Mucosa of descending colon (tissue), 3 donors: ENCODE measurements around the gene MTURN. TPM values are rescaled to one million over a fixed set of nuclear protein-coding genes. Genes with fewer than 3 reads are reported as not detected.

Experiments used
- ATAC-seq: fragments of 200-7000 bp; cut with Tn5 transposase; one replicate; pipeline ENCODE4 v1.9.1; 2020; ENCODE audit warnings: mild to moderate bottlenecking, moderate library complexity
- DNase-seq, 3 donors: peaks; one replicate each; pipeline ENCODE4 v3.0.0-alpha.2; 2020
- H3K36me3 ChIP-seq: fragments of 200-600 bp; one replicate; pipeline ENCODE4 v1.8.0; 2021; ENCODE audit warnings: low read depth, mild to moderate bottlenecking
- H3K4me1 ChIP-seq: fragments of 200-600 bp; one replicate; pipeline ENCODE4 v1.8.0; 2021; ENCODE audit warnings: low read depth, mild to moderate bottlenecking
- H3K4me3 ChIP-seq: fragments of 200-600 bp; one replicate; pipeline ENCODE4 v1.8.0; 2021; ENCODE audit warnings: mild to moderate bottlenecking
- H3K9me3 ChIP-seq: fragments of 200-600 bp; one replicate; pipeline ENCODE4 v1.8.0; 2021; ENCODE audit warnings: mild to moderate bottlenecking
- intact Hi-C, 2 donors: fragments of 100-400 bp; cut with DNase I in 1 of 2; cut with micrococcal nuclease in 1 of 2; formaldehyde crosslinking; loops; one replicate each; pipeline versions ENCODE4 v1.11.0 to v1.11.1; 2022; cut with DNase I, micrococcal nuclease
- total RNA-seq, 3 donors: library from RNA; stranded (reverse); fragmentation: NEBNext Ultra II Directional in 2 of 3; extraction: Animal tissue kit (Norgen Biotek cat#: 25700) in 2 of 3; gene quantifications; one replicate each; pipeline versions ENCODE4 v1.2.1 to v1.2.4, GENCODE V29; 2021 to 2023
- TF ChIP-seq, protein P1 (sequence below): fragments of 200-600 bp; IDR thresholded peaks from one replicate; pipeline ENCODE4 v1.8.0; 2022; ENCODE audit warnings: antibody characterized with exemption, mild to moderate bottlenecking
- donor health status: DM: no; HTN: no; CAD: no; lungs with moderate emphysema.
- donor health status: DM: no; HTN: no; CAD: no.
- donor health status: DM: no; HTN: yes; CAD: no.

The MTURN gene
- total RNA-seq, 3 donors from 2014 or later, result 7.2 to 62.0 (median 9.7) TPM

DNA sequence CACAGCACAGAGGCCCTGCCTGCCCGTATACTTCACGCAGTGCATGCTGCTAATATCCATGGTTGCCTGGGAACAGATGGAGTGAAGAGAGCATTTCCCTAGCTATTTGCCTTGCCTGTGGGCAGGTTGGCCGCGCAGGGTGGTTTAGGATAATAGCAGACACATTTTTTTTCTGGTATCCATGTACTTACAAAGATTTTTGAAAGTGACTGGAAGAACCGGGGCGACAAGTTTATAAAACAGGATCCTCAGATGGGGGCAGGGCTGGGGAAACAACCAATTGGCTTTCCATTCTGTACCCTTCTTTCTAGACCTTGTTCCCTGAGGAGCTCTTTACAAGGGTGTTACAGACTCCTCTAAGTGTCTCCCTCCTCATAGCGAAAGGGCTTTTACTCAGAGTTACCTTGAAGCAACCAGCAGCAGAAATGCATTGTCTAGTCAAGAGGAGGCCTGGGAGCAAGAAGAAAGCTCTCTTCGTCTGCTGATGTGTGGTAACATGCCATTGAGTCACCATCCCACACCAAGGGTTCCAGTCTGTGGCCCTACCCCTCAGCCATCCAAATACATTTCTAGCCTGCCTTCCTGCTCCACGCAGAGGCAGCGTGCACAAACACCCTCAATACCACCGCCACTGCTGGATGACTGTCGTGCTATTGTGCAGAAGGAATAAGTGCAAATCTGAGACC lies 31.5 kb downstream of the MTURN start:
- Histone ChIP-seq H3K4me1 (peaks cover 14% of the 10 kb centered on the region), H3K4me3 (no peak overlapping the region), H3K9me3 (no peaks in the 10 kb centered on the region), H3K36me3 (no peaks in the 10 kb centered on the region)
- DNase-seq (peak in 1 of 3 donors; percentile 68), ATAC-seq (peak; percentile 46)
- TF ChIP-seq, protein P1, sequence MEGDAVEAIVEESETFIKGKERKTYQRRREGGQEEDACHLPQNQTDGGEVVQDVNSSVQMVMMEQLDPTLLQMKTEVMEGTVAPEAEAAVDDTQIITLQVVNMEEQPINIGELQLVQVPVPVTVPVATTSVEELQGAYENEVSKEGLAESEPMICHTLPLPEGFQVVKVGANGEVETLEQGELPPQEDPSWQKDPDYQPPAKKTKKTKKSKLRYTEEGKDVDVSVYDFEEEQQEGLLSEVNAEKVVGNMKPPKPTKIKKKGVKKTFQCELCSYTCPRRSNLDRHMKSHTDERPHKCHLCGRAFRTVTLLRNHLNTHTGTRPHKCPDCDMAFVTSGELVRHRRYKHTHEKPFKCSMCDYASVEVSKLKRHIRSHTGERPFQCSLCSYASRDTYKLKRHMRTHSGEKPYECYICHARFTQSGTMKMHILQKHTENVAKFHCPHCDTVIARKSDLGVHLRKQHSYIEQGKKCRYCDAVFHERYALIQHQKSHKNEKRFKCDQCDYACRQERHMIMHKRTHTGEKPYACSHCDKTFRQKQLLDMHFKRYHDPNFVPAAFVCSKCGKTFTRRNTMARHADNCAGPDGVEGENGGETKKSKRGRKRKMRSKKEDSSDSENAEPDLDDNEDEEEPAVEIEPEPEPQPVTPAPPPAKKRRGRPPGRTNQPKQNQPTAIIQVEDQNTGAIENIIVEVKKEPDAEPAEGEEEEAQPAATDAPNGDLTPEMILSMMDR, result no peak
- intact Hi-C loops, result loop anchor here (10.0 kb wide), 3 partner anchors 109 to 249 kb away; no protein-coding TSS in a partner anchor

DNA sequence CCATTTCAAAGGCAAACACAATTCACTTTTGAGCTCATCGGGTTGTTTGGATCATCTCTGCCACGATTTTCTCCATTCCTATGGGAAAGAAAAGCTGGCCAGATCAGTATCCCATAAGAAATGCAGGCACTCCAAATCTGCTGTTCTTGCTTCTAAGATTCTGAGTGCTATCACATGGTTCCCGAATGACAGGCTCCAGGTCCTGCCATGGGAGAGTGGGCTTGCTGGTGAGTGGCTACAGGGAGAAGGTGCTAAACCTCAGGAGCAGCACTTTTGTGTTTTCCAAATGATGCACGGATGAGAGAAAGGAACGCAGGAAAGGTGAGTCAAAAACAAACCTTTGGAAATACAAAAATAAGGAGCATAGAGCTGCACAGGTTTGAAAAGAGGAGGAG lies 32.1 kb downstream of the MTURN start:
- DNase-seq (no peak), ATAC-seq (no peak)
- TF ChIP-seq, protein P1, result no peak
- Histone ChIP-seq H3K4me1 (peaks cover 14% of the 10 kb centered on the region), H3K9me3 (no peaks in the 10 kb centered on the region), H3K36me3 (no peaks in the 10 kb centered on the region), H3K4me3 (no peak overlapping the region)
- intact Hi-C loops, result loop anchor here (10.0 kb wide), 3 partner anchors 108 to 248 kb away; no protein-coding TSS in a partner anchor

DNA sequence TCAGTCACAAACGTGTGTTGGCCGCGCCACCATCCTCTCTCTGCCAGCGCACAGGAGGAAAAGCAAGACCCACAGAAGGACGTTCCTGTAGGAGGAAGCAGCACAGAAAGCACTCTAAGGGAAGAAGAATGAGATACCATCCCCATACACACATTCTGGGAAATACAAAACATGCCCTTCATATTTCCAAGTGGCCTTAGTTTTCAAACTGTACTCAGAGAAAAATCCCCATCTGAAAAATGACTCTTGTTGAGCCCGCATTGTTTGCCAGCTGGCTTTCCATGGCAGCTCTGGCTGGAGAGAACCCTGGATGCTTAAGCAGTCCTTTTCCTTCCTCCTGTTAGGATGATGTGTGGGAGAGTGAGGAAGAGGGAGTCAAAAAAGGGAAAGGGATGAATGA lies 33.1 kb downstream of the MTURN start:
- Histone ChIP-seq H3K36me3 (no peaks in the 10 kb centered on the region), H3K9me3 (no peaks in the 10 kb centered on the region), H3K4me1 (peaks cover 14% of the 10 kb centered on the region), H3K4me3 (no peak overlapping the region)
- TF ChIP-seq, protein P1, result no peak
- intact Hi-C loops, result loop anchor here (10.0 kb wide), 3 partner anchors 107 to 247 kb away; no protein-coding TSS in a partner anchor
- ATAC-seq (no peak), DNase-seq (no peak)

DNA sequence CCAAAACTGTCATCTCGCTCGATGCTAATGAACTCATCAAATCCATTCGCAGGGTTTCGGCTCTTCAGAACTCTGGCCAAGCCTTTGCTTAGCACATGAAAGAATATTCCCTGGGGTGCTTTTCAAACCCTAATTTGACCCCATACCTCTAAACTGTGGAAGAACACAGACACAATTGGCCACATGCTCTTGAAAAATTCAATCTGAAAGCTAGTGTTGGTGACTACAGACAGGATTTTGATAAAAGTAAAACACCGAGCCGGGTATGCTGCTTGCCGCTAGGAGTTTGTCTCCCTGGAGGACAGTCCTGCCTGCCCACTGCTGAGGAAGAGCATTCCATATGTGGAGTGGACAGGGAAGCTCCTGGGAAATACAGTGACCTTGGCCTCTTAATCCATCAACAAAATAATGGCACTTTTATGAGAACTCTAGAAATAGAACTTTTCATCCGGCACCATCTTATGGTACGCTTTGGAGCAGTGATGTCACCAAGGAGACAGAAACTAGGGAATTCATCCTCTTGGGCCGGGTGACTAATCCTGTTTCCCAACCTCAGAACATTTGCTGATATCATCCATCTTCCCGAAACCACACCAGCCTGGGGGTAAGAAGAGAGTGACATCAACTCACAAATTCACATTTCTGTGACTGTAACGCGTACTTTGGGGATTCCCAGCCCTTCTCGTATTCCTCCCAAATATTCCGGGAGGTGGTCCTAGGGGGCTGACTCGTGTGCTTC lies 34.2 kb downstream of the MTURN start:
- intact Hi-C loops, result loop anchor here (10.0 kb wide), 3 partner anchors 106 to 246 kb away; no protein-coding TSS in a partner anchor
- no peaks in the 10 kb centered on the region for H3K36me3 ChIP-seq
- DNase-seq (no peak), ATAC-seq (peak; percentile 4)
- no peak overlapping the region for H3K4me3 ChIP-seq
- peaks cover 14% of the 10 kb centered on the region for H3K4me1 ChIP-seq
- no peaks in the 10 kb centered on the region for H3K9me3 ChIP-seq
- TF ChIP-seq, protein P1, result no peak

DNA sequence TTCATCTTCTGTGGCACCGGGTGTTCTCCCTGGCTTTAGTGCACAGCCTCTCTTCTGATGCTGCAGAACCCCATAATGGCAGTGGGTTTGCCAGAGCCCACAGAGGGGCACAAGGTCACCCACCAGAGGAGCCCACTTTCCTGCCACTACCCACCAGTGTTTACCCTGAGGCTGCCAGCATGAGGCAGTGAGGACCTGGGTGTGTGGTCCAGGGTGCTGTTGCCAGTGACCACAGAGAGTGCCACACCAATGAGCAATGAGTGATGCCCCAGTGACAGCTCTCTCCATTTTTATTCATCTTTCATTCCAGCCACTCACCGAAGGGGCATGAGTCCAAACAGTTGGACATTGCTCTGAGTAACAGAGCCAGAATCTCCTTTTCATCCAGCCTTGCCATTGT lies 34.8 kb downstream of the MTURN start:
- intact Hi-C loops, result loop anchor here (10.0 kb wide), 3 partner anchors 105 to 245 kb away; no protein-coding TSS in a partner anchor

More for the DNA sequence above, 34.8 kb downstream of the MTURN start:
- TF ChIP-seq, protein P1, result no peak
- DNase-seq (no peak), ATAC-seq (no peak)
- H3K9me3 ChIP-seq, result no peaks in the 10 kb centered on the region
- H3K4me3 ChIP-seq, result no peak overlapping the region
- peaks cover 14% of the 10 kb centered on the region for H3K4me1 ChIP-seq
- H3K36me3 ChIP-seq, result no peaks in the 10 kb centered on the region
